OCI-LY7 (cell line): ENCODE results near the gene VSIG2.

Source experiments
- EZH2phosphoT487 ChIP-seq: fragments of 200-600 bp; sonication (generic); IDR thresholded peaks from 2 replicates; pipeline ENCODE4 v1.6.1; 2018; ENCODE audit warnings: low read depth, borderline replicate concordance, mild to moderate bottlenecking, mixed run types, antibody characterized with exemption, low read length, moderate library complexity, mixed read lengths
- TF ChIP-seq, protein P1 (sequence below): fragments of 200-600 bp; sonication (generic); conservative IDR thresholded peaks from 2 replicates; pipeline ENCODE4 v1.5.1; 2014; ENCODE audit warnings: mild to moderate bottlenecking, antibody characterized with exemption, low read length, moderate library complexity, mixed read lengths

DNA sequence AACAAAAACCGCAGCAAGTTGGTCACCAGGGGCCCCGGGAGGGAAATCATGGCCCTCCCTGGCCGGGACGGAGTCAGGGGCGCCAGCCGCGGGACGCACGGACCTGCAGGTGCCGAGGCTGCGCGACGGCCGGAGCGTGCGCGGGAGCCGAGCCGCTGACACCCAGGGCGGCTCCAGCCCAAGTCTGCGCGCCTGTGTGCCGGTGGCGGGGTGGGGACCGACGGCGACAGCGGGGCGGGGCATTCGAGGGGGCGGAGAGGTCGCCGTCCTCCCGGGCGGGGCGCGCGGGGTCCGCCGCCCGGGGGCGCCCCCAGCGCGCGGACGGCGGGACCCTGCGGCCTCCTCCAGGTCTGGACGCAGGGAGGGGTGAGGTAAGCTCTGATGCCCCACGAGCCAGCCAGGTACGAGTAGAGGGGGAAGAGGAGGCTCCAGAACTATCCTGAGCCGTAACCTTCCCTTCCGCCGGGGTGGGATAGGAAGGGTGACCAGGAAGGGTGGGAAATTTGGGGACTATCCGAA lies 10.1 kb upstream of the VSIG2 start, which contains the start of gene ESAM:
- TF ChIP-seq, protein P1, sequence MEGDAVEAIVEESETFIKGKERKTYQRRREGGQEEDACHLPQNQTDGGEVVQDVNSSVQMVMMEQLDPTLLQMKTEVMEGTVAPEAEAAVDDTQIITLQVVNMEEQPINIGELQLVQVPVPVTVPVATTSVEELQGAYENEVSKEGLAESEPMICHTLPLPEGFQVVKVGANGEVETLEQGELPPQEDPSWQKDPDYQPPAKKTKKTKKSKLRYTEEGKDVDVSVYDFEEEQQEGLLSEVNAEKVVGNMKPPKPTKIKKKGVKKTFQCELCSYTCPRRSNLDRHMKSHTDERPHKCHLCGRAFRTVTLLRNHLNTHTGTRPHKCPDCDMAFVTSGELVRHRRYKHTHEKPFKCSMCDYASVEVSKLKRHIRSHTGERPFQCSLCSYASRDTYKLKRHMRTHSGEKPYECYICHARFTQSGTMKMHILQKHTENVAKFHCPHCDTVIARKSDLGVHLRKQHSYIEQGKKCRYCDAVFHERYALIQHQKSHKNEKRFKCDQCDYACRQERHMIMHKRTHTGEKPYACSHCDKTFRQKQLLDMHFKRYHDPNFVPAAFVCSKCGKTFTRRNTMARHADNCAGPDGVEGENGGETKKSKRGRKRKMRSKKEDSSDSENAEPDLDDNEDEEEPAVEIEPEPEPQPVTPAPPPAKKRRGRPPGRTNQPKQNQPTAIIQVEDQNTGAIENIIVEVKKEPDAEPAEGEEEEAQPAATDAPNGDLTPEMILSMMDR: peak; percentile 26; the same call in 1 of the 2 replicates
- TF ChIP-seq EZH2phosphoT487: no peak
